GM08714 (cell line): ENCODE measurements around the gene STK32C.
"Not testable (repeated sequence)": the region's sequence is repeated elsewhere in the genome, so short reads cannot be mapped to it uniquely, and the experiment has no call there.

Experiments
- H3K4me3 ChIP-seq: fragments of 200-500 bp; sonication (Bioruptor generic); 2 replicates; pipeline ENCODE4 v1.5.1; 2014; ENCODE audit warnings: mild to moderate bottlenecking, low read length, inconsistent platforms
- ZNF274 ChIP-seq: IDR thresholded peaks from 2 replicates; pipeline ENCODE4 v1.6.1; 2012; ENCODE audit warnings: mild to moderate bottlenecking, low read depth, low read length

The STK32C gene

GRCh38 chr10:132346806-132347205, 39.1 kb upstream of the STK32C start:
- no peak overlapping the region for H3K4me3 ChIP-seq
- no peak for TF ChIP-seq ZNF274

GRCh38 chr10:132345345-132345744, 37.6 kb upstream of the STK32C start:
- no peak overlapping the region for H3K4me3 ChIP-seq
- TF ChIP-seq ZNF274: no peak

GRCh38 chr10:132344386-132344785, 36.6 kb upstream of the STK32C start:
- no peak overlapping the region for H3K4me3 ChIP-seq
- TF ChIP-seq ZNF274: no peak

- H3K4me3 ChIP-seq: no peak overlapping the region
- no peak for TF ChIP-seq ZNF274
These were observed 34.8 kb upstream of the STK32C start for GRCh38 chr10:132342553-132342952.

- TF ChIP-seq ZNF274: no peak
- no peak overlapping the region for H3K4me3 ChIP-seq
These were observed 34.0 kb upstream of the STK32C start for GRCh38 chr10:132341781-132342180.

- TF ChIP-seq ZNF274: no peak
- H3K4me3 ChIP-seq: no peak overlapping the region
These were observed 33.3 kb upstream of the STK32C start for GRCh38 chr10:132341017-132341416.

GRCh38 chr10:132339276-132339675, 31.5 kb upstream of the STK32C start:
- H3K4me3 ChIP-seq: no peak overlapping the region
- TF ChIP-seq ZNF274: no peak

GRCh38 chr10:132338876-132339275, 31.1 kb upstream of the STK32C start:
- H3K4me3 ChIP-seq: no peak overlapping the region
- TF ChIP-seq ZNF274: no peak

GRCh38 chr10:132337854-132338253, 30.1 kb upstream of the STK32C start:
- not testable (repeated sequence) for H3K4me3 ChIP-seq

GRCh38 chr10:132336919-132337407, 29.2 kb upstream of the STK32C start:
- no peak for TF ChIP-seq ZNF274
- H3K4me3 ChIP-seq: peak overlapping the region; percentile 67; the same call in 1 of the 2 replicates

GRCh38 chr10:132336064-132336746, 28.5 kb upstream of the STK32C start:
- TF ChIP-seq ZNF274: no peak

GRCh38 chr10:132335189-132336063, 27.7 kb upstream of the STK32C start:
- TF ChIP-seq ZNF274: no peak

More at GRCh38 chr10:132336064-132336746, 28.5 kb upstream of the STK32C start:
- H3K4me3 ChIP-seq: peak overlapping the region; percentile 51; the same call in 1 of the 2 replicates

GRCh38 chr10:132334631-132335188, 27.0 kb upstream of the STK32C start:
- H3K4me3 ChIP-seq: peak overlapping the region; percentile 55; the same call in 1 of the 2 replicates

More at GRCh38 chr10:132335189-132336063, 27.7 kb upstream of the STK32C start:
- peak overlapping the region; percentile 55; the same call in 1 of the 2 replicates for H3K4me3 ChIP-seq

GRCh38 chr10:132333386-132333785, 25.6 kb upstream of the STK32C start:
- TF ChIP-seq ZNF274: no peak
- no peak overlapping the region for H3K4me3 ChIP-seq

More at GRCh38 chr10:132334631-132335188, 27.0 kb upstream of the STK32C start:
- no peak for TF ChIP-seq ZNF274
